Fibroblast of peridontal ligament (primary cell): Measurements from ENCODE around the gene SLAMF6.
"Not testable (repeated sequence)": the region's sequence is repeated elsewhere in the genome, so short reads cannot be mapped to it uniquely, and the experiment has no call there.

Source experiments
- DNase-seq: peaks from one replicate; pipeline ENCODE4 v3.0.0-alpha.2; 2010; ENCODE audit errors: extremely low read depth

The SLAMF6 gene

DNA sequence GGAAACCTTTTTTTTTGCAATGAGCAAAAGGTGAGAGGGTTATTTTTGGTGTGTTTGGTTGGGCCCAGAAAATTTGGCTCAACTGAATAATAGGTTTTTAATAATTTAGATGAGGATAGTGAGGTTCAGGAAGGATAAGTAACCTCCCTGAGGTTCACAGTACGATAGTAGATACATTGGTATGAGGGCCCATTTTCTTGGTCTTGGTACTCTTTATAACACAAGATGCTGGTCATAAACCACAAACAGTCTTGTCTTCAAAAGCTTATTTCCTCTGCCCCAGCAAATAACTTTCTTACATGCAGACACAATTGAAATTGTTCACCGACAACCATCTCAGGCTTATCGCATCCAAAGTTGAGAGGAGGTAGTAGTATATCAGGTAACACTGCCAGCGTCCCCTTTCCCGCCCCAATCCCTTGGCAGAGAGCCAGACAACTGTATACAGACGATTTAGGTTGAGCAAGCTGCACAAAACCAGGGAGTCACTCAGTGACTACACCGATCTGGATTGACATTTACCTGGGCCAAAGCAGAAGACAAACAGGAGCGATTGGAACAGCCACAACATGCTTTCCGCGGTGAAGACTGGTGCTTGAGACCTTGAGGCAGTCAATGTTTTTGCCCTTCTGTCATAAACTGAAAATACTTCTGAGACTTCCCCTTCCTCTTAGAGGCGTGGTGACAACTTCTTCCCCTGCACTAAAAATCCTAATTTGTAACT is at the start of gene SLAMF6:
TSS of gene SLAMF6 (minus strand) at position 634 of the 724 bp plus-strand sequence. CDS start at position 571, 63 bp downstream.
- DNase-seq = no peak

DNA sequence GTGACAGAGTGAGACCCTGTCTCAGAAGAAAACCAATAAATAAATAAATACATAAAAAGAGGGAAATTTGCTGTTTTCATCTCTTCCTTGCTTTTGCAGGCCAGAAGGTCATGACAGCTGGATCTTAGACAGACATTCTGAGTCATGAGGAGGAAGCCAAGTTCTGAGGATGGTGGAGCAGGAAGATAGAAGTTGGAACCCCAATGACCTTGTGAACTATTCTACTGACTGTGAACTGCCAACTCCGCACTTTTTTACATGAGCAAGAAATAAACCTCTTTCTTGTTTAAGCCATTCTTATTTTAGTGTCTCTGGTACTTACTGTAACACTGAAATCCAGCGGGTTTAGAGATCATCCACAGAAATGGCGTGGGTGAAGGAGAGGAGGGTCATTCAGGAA is 47.8 kb upstream of the SLAMF6 start:
- no peak for DNase-seq

DNA sequence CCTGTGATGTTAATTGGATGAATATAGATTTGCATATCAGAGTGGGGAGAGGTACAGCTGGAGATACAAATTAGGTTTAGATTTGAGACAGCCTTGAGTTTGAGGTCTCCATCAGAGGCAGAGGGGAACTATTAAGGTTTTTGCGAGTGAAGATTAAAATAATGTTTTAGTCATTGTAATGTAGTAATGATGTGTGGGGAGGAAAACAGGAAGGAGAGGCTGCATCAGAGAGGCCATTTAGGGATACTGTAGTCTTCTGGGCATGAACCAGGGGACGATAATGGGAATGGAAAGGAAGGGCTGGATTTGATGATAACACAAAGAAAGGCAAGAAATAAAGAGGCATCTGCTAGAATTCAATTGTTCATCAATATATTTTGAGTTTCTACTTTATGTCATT is 46.8 kb upstream of the SLAMF6 start:
- DNase-seq = no peak

DNA sequence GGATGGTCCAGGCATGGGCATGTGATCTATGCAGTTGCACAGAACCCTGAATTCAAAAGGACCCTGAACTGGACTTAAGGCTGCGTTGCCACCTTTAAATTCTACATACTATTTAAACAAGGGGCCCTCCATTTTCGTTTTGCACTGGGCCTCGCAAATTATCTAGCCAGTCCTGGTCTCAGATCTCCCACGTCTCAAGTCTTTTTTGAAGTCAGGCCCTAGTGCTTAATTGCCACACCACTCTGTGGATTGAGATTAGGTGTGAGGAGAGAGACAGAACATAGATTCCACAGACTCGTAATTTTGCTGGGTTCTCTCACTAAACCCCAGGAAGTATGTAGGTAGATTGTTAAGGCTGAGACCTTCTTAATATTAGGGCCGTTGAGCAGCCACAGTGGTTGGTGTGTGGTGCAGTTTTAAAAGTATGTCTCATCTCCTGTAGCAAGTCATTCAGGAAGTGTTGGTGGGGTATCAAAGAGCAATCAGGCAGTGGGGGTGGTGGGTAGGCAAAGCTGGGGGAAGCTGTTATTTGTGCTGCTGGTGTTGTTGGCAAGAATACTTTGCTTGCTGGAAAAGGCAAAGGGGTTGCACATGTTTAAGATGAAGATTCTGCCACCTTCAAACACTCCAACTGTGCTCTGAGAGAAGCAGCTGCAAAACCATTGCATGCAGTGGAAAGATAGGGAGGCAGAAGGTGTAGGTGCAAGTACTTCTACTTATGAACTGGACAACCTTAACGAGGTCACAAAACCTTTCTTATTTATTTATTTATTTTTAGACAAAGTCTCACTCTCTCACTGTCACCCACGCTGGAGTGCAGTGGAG is 45.0 kb upstream of the SLAMF6 start:
- no peak for DNase-seq

DNA sequence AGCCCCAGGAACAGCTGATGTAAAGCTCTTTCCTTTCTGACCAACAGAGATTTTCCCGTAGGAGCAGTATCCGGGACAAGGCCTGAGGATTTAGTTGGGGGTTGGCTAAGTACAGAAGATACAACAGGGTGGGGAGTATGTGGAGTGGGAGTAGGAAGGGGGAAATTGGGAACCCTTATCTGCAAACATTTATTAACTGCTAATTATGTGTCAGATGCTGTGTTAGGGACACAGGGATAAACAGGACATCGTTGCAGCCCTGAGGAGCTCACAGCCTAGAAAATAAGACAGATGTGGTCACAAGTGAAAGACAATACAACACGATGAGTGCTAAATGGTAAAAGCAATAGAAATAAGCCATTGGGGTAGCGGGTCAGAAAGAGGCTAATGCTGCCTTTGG is 44.3 kb upstream of the SLAMF6 start:
- DNase-seq = no peak

DNA sequence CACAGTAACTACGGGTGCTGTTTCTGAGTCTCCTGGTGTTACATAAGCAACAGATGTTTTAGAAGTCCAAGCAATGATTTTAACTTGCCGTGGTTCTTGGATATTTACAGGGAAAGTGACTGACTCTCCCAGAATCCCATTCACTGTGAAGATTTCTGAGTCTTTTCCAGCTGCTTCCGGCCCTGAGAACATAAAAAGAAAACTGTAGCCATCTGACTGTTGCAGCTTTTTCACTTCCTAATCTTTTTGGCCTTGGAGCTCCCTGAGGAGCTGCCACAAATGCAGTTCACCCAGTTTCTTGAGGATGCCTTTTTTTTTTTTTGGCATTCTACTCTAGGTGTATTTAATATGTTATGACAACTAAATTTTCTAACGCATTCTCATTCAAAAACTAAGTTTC is 42.5 kb upstream of the SLAMF6 start:
- DNase-seq = no peak

DNA sequence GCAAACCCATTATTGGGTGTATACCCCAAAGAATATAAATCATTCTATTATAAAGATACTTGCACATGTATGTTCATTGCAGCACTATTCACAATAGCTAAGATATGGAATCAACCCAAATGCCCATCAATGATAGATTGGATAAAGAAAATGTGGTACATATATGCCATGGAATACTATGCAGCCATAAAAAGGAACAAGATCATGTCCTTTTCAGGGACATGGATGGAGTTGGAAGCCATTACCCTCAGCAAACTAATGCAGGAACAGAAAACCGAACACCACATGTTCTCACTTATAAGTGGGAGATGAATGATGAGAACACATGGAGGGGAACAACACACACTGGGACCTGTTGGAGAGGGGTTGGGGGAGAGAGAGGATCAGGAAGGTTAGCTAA is 40.2 kb upstream of the SLAMF6 start:
- not testable (repeated sequence) for DNase-seq

DNA sequence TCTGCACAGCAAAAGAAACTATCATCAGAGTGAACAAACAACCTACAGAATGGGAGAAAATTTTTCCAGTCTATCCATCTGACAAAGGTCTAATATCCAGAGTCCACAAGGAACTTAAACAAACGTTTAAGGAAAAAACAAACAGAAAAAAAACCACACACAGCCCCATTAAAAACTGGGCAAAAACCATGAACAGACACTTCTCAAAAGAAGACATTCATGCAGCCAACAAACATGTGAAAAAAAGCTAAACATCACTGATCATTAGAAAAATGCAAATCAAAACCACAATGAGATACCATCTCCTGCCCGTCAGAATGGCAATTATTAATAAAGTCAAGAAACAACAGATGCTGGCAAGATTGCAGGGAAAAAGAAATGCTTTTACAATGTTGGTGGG is 39.7 kb upstream of the SLAMF6 start:
- DNase-seq = not testable (repeated sequence)

DNA sequence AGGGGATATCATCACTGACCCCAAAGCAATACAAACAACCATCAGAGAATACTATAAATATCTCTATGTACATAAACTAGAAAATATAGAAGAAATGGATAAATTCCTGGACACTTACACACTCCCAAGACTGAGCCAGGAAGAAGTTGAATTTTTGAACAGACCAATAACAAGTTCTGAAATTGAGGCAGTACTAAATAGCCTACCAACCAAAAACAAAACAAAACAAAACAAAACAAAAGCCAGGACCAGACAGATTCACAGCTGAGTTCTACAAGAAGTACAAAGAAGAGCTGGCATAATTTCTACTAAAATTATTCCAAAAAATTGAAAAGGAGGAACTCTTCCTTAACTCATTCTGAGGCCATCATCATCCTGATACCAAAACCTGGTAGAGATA is 37.8 kb upstream of the SLAMF6 start:
- no peak for DNase-seq

DNA sequence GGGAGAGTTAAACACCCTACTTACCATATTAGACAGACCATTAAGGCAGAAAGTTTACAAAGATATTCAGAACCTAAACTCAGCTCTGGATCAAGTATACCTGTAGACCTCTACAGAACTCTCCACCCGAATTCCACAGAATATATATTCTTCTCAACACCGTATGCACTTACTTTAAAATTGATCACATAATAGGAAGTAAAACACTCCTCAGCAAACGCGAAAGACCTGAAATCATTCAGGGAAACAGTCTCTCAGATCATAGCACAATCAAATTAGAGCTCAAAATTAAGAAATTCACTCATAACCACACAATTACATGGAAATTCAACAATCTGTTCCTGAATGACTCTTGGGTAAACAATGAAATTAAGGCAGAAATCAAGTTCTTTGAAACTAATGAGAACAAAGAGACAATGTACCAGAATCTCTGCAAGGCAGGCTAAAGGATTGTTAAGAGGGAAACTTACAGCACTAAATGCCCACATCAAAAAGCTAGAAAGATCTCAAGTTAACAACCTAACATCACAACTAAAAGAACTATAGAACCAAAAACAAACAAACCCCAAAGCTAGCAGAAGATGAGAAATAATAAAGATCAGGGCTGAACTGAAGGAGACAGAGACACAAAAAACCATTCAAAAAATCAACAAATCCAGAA is 37.1 kb upstream of the SLAMF6 start:
- no peak for DNase-seq

DNA sequence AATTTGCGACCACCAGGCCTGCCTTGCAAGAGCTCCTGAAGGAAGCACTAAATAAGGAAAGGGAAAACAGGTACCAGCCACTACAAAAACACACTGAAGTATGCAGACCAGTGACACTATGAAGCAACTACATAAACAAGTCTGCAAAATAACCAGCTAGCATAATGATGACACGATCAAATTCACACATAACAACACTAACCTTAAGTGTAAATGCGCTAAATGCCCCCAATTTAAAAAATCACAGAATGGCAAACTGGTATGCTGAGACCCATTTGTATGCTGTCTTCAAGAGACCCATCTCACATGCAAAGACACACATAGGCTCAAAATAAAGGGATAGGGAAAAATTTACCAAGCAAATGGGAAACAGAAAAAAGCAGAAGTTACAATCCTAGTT is 36.4 kb upstream of the SLAMF6 start:
- not testable (repeated sequence) for DNase-seq

DNA sequence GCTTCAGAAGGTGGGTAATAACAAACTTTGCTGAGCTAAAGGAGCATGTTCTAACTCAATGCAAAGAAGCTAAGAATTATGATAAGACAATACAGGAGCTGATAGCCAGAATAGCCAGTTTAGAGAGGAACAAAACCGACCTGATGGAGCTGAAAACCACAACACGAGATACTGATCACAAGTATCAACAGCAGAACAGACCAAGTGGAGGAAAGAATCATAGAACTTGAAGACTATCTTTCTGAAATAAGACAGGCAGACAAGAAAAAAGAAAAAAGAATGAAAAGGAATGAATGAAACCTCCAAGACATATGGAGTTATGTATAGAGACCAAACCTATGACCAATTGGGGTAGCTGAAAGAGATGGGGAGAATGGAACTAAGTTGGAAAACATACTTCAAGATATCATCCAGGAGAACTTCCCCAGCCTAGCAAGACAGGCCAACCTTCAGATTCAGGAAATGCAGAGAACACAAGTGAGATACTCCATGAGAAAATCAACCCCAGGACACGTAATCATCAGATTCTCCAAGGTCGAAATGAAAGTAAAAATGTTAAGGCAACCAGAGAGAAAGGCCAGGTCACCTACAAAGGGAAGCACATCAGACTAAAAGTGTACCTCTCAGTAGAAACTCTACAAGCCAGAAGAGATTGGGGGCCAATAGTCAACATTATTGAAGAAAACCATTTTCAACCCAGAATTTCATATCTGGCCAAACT is 35.8 kb upstream of the SLAMF6 start:
- no peak for DNase-seq

DNA sequence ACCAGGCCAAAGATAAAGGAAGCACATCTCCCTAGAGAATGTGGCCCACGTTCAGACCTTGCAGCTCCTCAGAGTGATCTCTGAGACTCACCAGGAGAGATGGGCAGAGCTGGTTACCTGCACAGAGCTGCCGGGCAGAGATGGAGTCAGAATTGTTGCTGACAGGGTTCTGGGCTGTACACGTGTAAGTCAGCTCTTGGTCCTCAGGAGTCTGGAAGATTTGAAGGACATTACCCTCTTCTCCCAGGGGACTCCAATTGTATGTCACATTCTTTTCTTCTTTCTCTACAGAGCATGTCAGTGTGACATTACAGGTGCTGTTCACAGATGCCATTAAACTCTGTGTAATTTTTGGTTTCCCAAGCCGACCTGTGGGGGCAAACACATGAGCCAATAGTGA is 30.7 kb upstream of the SLAMF6 start:
- no peak for DNase-seq

DNA sequence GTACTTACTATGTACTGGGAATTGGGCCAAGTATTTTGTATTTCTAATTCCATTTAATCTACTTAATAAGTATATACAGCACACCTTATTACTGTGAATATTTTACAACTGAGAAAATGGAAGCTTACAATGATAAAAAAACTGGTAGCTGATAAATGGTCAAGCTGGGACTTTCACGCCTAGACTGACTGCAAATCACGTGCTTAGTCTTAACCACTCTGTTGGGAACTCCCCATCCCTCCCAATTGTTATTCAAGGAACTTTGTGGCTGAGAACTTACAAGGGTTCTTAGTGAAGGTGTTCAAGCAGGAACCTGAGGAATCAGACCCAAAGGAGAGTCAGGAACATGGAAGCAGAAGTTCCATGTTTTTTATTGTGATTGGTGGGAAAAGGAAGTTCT is 29.4 kb upstream of the SLAMF6 start:
- DNase-seq = no peak

DNA sequence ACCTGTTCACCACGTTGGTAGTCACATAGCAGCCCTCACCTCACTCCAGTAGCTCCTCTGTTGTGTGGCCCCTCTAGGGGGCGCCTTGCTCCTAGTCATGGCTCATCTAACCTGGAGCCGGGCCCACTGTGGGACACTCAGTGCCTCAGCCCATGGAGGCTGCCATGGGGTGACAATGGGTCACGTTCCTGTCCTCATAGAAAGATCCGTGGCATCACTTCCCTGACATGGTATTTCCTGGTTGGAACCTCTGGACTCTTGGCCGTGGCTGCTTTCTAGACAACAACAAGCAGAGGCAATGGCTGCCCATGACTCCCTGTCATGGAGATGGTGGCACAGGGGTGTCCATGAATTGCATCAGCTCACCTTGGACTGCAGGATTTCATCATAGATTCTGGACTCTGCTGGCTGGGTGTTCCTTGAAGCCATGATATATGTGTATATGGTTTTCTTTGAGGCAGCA is 27.5 kb upstream of the SLAMF6 start:
- no peak for DNase-seq

DNA sequence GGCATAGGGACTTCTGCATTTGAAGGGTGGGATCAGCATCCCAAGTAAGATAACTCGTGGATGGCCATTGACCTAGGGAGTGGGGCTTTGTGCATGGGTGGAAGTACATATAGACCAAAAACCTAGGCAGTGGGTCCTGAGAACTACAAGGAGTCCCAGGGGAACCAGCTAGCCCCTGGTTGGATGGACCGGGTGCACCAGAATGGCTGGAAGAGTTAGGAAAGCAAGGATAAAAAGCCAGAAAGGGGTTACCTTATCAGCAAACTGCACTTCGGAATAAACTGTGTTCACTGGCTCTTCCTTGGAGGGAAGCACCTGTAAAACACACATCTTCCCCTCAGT is 26.6 kb upstream of the SLAMF6 start:
- no peak for DNase-seq

DNA sequence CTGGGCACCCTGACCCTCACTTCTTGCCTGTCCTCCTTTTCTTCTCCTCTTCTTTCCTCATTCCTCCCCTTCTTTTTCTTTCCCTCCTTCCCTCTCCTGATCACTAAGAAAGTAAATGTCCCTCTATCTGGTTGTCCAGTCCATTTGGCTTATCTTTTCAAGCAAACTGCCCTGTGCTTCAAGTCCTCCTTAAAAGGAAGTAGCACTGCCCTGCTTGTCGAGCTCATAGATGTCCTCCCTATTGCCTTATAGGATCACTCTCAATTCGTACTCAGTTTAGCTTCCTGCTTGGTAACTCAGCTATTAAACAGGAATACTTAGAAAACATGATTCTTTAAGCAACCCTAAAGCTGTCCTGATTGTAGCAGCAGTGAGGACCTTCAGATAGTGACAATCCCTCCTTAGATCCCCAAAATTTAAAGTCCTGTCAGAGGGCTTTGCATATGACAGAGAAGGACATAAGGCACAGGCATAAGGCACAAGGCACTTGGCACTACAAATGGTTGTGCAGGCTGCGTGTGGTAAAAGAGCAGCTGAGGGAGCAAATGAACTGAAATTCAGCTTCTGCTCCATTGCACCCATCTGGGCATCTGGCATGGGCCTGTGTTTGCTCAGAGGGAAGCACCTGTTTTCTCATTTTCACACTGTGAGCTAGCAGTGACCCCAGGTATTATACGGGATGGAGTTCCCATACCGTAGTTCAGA is 26.1 kb upstream of the SLAMF6 start:
- no peak for DNase-seq

DNA sequence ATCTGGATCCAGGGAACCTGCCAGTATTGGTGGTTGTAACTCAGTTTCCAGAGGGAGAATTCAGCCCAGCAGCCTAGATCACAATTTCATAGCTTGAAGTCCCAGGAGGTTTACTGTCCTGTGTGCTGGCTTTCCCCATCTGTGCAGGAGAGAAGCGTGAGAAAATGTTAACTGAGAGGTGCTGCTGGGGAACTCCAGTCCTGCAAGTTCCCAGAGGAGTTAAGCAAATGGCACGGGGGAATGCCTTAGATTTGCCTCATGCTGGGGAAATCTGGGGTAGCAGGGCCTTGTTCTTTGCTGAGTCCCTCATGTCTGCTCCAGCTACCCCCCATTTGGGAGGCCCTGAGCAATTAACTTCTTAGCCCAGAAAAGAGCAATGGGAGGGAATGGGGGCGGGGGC is 25.1 kb upstream of the SLAMF6 start:
- no peak for DNase-seq

DNA sequence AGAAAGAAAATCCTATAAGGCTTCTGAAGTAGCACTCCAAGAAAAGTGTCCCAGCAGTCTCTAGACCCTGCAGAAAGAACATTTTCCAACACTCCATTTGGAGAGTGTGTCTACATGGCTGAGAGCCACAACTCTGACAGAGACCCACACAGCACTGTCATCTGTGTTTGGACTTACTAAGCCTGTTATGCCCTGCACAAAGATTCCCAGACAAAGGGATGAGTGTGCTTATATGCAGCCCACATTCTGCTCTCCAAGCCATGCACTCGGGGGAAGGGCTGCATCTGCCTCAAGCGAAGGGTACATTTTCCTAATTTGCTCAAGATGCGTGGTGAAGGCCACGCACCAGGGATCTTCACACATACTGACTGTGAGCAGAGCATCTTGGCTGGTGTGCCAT is 24.4 kb upstream of the SLAMF6 start:
- no peak for DNase-seq

DNA sequence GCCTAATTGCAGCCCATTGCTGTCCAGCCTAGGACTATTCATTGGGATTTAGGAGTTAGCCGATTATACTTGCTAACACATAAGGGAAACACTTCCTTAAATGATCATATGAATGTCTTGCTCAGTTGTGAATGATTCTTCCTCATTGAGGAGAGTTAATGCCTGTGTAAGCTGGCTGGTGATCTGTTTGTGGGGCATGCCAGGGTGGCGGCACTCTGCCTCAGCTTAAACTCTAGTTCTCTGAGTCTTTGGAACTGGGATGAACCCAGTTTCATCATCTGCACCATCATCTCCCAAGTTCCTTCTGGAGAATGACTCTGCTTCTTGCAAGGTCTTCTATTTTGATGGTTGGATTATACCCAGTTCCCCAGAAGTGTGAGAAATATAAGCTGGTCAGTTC is 23.9 kb upstream of the SLAMF6 start:
- no peak for DNase-seq

DNA sequence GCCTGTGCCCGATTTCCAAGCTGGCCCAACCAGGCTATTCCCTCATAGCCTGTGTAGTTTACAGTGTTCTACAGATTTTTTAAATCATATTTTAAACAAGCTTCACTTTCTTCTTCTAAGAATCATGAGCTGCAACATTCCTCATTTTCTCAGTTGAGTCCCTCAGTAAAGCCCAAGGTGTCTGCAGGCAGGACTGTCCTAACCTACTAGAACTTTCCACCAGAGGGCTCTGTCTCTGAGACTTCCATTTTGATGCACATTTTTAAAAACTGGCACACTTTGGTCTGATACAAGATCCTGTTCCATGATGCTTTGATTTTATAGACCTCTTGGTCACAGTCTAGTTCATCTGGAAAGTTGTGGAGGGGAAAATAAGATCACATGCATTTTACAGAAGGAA is 21.6 kb upstream of the SLAMF6 start:
- no peak for DNase-seq
